Measurements from ENCODE around the gene CRYGN. TPM values are rescaled to one million over a fixed set of nuclear protein-coding genes. Genes with fewer than 3 reads are reported as not detected.

The CRYGN gene
- total RNA-seq (2022; extraction: Qiagen RNA extraction; ENCODE audit: low read depth) = not detected in 5 replicates

GRCh38 chr7:151439855-151440798, at the start of gene CRYGN:
TSS of gene CRYGN (minus strand) at chr7:151440141. CDS start at chr7:151439917, 224 bp downstream.

GRCh38 chr7:151409667-151410404, 30.1 kb downstream of the CRYGN start, which contains the start of gene WDR86:
TSS of gene WDR86 (minus strand) at chr7:151410038. CDS start at chr7:151409589, 449 bp downstream.

Other genes starting within 250 kb of the CRYGN start
- not detected in 5 replicates for gene H2BK1, start 229.7 kb downstream of the CRYGN start, total RNA-seq (2022; extraction: Qiagen RNA extraction; ENCODE audit: low read depth)
- gene ABCF2, start 212.9 kb downstream of the CRYGN start, total RNA-seq (2022; extraction: Qiagen RNA extraction; ENCODE audit: low read depth) = 61.3 to 66.0 TPM (median 62.7 TPM) in 5 replicates
- gene CHPF2, start 207.7 kb downstream of the CRYGN start, total RNA-seq (2022; extraction: Qiagen RNA extraction; ENCODE audit: low read depth) = 38.4 to 50.0 TPM (median 45.5 TPM) in 5 replicates
- 9.0 to 11.6 TPM (median 9.7 TPM) in 5 replicates for gene SMARCD3, start 191.4 kb downstream of the CRYGN start, total RNA-seq (2022; extraction: Qiagen RNA extraction; ENCODE audit: low read depth)
- gene NUB1, start 98.3 kb downstream of the CRYGN start, total RNA-seq (2022; extraction: Qiagen RNA extraction; ENCODE audit: low read depth) = 33.5 to 39.6 TPM (median 38.7 TPM) in 5 replicates
- gene WDR86, start 30.1 kb downstream of the CRYGN start, total RNA-seq (2022; extraction: Qiagen RNA extraction; ENCODE audit: low read depth) = 0.15 to 0.24 TPM in 2 of 5 replicates, not detected in the others
- 97.6 to 165 TPM (median 153 TPM) in 5 replicates for gene RHEB, start 79.8 kb upstream of the CRYGN start, total RNA-seq (2022; extraction: Qiagen RNA extraction; ENCODE audit: low read depth)